ENCODE results near the gene ADAM33.

DNA sequence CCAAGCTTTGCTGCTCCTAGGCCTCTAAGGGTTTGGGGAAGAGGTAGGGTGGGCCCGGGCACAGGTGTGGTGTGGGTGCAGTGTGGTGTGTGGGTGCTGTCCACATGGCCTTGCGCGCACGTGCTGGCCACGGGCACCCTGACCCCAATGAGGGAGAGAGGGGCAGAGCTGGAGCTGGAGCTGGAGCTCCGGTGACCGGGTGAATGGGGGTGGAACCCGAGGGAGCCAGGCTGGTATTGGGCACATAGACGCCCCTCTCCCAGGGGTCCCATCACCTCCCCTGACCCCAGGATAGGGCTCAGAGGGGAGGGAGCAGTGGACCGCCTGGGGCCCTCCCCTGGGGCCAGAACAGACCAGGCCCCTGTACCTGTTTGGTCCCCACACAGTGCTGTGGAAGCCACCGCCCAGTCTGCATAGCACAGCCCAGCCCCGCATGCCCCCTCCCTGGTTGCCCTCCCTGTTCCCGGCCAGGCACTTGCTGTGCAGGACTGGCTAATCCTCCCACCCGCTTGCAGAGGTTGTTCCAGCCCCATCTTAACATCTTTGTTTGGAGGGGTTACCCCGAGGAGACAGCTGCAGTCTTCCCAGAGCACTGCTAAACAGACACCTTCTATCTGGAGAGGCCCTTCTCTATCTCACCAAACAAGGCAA, 984 bp downstream of the ADAM33 start:
- TF ChIP-seq, protein P1, sequence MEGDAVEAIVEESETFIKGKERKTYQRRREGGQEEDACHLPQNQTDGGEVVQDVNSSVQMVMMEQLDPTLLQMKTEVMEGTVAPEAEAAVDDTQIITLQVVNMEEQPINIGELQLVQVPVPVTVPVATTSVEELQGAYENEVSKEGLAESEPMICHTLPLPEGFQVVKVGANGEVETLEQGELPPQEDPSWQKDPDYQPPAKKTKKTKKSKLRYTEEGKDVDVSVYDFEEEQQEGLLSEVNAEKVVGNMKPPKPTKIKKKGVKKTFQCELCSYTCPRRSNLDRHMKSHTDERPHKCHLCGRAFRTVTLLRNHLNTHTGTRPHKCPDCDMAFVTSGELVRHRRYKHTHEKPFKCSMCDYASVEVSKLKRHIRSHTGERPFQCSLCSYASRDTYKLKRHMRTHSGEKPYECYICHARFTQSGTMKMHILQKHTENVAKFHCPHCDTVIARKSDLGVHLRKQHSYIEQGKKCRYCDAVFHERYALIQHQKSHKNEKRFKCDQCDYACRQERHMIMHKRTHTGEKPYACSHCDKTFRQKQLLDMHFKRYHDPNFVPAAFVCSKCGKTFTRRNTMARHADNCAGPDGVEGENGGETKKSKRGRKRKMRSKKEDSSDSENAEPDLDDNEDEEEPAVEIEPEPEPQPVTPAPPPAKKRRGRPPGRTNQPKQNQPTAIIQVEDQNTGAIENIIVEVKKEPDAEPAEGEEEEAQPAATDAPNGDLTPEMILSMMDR (IDR thresholded peaks at IDR 0.05), result no peak
- no peak for TF ChIP-seq POLR2A (IDR thresholded peaks at IDR 0.05)

Measured in right lobe of liver (tissue), 4 donors.